Hepatocyte (in vitro differentiated cells): ENCODE measurements around the gene MACIR.

Experiments
- EZH2 ChIP-seq: fragments of 200-600 bp; sonication (generic); IDR thresholded peaks from 2 replicates; pipeline ENCODE4 v1.6.1; 2016; ENCODE audit warnings: antibody characterized with exemption, mild to moderate bottlenecking, borderline replicate concordance
- EZH2phosphoT487 ChIP-seq: fragments of 200-600 bp; sonication (generic); IDR thresholded peaks from one replicate; pipeline ENCODE4 v1.6.1; 2018; ENCODE audit warnings: antibody characterized with exemption, mild to moderate bottlenecking, low read depth, moderate library complexity; ENCODE audit not compliant: unreplicated experiment, severe bottlenecking
- TF ChIP-seq, protein P1 (sequence below): fragments of 200-600 bp; sonication (generic); IDR thresholded peaks from 2 replicates; pipeline ENCODE4 v1.5.1; 2016; ENCODE audit warnings: antibody characterized with exemption, mild to moderate bottlenecking; ENCODE audit not compliant: poor library complexity

DNA sequence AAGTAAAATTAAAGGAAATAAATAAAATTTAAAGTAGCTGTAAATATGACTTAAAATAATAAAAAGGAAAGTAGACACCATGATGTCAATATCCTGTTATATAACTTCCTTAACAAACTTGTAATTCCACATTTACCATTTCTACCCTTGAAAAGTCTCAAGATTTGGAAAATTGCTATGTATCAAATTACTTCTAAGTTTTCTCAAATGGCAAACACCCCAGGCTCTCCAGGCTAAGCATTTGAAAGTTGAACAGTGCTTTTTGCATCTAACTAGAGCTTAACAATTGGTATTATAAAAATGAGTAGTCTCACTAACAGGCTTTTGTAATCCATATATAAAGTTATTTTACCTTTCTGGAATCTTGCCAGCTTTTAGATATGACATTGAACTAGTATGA, 41.5 kb upstream of the MACIR start:
- TF ChIP-seq, protein P1, sequence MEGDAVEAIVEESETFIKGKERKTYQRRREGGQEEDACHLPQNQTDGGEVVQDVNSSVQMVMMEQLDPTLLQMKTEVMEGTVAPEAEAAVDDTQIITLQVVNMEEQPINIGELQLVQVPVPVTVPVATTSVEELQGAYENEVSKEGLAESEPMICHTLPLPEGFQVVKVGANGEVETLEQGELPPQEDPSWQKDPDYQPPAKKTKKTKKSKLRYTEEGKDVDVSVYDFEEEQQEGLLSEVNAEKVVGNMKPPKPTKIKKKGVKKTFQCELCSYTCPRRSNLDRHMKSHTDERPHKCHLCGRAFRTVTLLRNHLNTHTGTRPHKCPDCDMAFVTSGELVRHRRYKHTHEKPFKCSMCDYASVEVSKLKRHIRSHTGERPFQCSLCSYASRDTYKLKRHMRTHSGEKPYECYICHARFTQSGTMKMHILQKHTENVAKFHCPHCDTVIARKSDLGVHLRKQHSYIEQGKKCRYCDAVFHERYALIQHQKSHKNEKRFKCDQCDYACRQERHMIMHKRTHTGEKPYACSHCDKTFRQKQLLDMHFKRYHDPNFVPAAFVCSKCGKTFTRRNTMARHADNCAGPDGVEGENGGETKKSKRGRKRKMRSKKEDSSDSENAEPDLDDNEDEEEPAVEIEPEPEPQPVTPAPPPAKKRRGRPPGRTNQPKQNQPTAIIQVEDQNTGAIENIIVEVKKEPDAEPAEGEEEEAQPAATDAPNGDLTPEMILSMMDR, result no peak
- TF ChIP-seq EZH2 (no peak), EZH2phosphoT487 (no peak)
